HepG2 (cell line): ENCODE results near the gene KRT79. TPM values are rescaled to one million over a fixed set of nuclear protein-coding genes. Genes with fewer than 3 reads are reported as not detected.

Source experiments
- ATAC-seq: fragments of 200-7000 bp; cut with Tn5 transposase; 3 replicates; pipeline ENCODE4 v1.9.1; 2020; ENCODE audit warnings: mild to moderate bottlenecking, moderate library complexity
- BruUV-seq: library from RNA; stranded (reverse); fragments of 400-500 nt; replicated peaks from 2 replicates; lab custom pipeline; 2021; lab: Mats Ljungman, UMichigan
- CTCF ChIA-PET: fragments of 300-600 bp; formaldehyde crosslinking; extraction: SDS; loops from one replicate; lab custom pipeline; 2021; ENCODE audit warnings: low total read pairs, inconsistent platforms, low intra/inter-chr PET ratio; lab: Yijun Ruan, JAX
- POLR2A ChIA-PET: fragments of 350-600 bp; sonication (Branson Sonifier 250); formaldehyde crosslinking; loops from one replicate; lab custom pipeline; 2020; ENCODE audit warnings: antibody characterized with exemption, inconsistent platforms; lab: Yijun Ruan, JAX
- DNase-seq: peaks from one replicate; pipeline ENCODE4 v3.0.0-alpha.2; 2015; ENCODE audit warnings: low spot score
- FAIRE-seq: peaks from 3 replicates; lab custom pipeline; 2011; peaks lifted over from hg19 to GRCh38; lab: Jason Lieb, UNC
- H2AFZ ChIP-seq: one replicate; pipeline ENCODE4 v1.6.1; 2011; ENCODE audit warnings: low read length, inconsistent platforms
- H3K27ac ChIP-seq: fragments of 300-600 bp; 3 replicates; pipeline ENCODE4 v1.8.0; 2011; ENCODE audit warnings: mixed run types, mild to moderate bottlenecking, mixed read lengths, low read length, inconsistent platforms; ENCODE audit not compliant: insufficient read depth; ENCODE audit errors: extremely low read length
- H3K27me3 ChIP-seq, 2 experiments: fragments of 200-600 bp in 1 of 2; 2 replicates in 1 of 2; 3 replicates in 1 of 2; pipeline versions ENCODE4 v1.6.0 to v1.8.0; 2011; ENCODE audit warnings: low read length in 2 of 2, mild to moderate bottlenecking in 2 of 2, moderate library complexity in 2 of 2, inconsistent platforms in 1 of 2; ENCODE audit not compliant: insufficient read depth in 2 of 2, control insufficient read depth in 1 of 2
- H3K36me3 ChIP-seq, 2 experiments: fragments of 200-600 bp in 1 of 2; replicated peaks in 1 of 2; 2 replicates in 1 of 2; 3 replicates in 1 of 2; pipeline versions ENCODE4 v1.5.1 to v1.8.0; 2011; ENCODE audit warnings: low read length in 2 of 2, inconsistent platforms in 1 of 2; ENCODE audit not compliant: insufficient read depth in 2 of 2, control insufficient read depth in 1 of 2
- H3K4me1 ChIP-seq: 2 replicates; pipeline ENCODE4 v1.5.1; 2012; ENCODE audit warnings: low read length, inconsistent platforms; ENCODE audit not compliant: insufficient read depth
- H3K4me2 ChIP-seq: 2 replicates; pipeline ENCODE4 v1.6.0; 2011; ENCODE audit warnings: low read depth, low read length, inconsistent platforms
- H3K4me3 ChIP-seq, 3 experiments: fragments of 200-600 bp in 1 of 3; sonication (generic), shearing (Covaris generic) in 1 of 3; replicated peaks in 1 of 3; 2 replicates each; pipeline ENCODE4 v1.5.1; 2011 to 2016; ENCODE audit warnings: low read length in 3 of 3, inconsistent platforms in 2 of 3, low read depth in 2 of 3, mild to moderate bottlenecking in 2 of 3, control low read depth in 1 of 3, mixed read lengths in 1 of 3; ENCODE audit not compliant: insufficient read depth in 1 of 3
- H3K79me2 ChIP-seq: one replicate; pipeline ENCODE4 v1.6.1; 2011; ENCODE audit warnings: low read length, inconsistent platforms; ENCODE audit not compliant: insufficient read depth
- H3K9ac ChIP-seq: 2 replicates; pipeline ENCODE4 v1.6.0; 2011; ENCODE audit warnings: mild to moderate bottlenecking, low read depth, low read length, inconsistent platforms; ENCODE audit not compliant: insufficient read depth
- H3K9me3 ChIP-seq: 2 replicates; pipeline ENCODE4 v1.5.1; 2012; ENCODE audit warnings: mild to moderate bottlenecking, low read length
- H4K20me1 ChIP-seq: 2 replicates; pipeline ENCODE4 v1.6.0; 2011; ENCODE audit warnings: inconsistent platforms, mild to moderate bottlenecking, low read length, moderate library complexity; ENCODE audit not compliant: insufficient read depth
- AGO2 ChIP-seq: fragments of 200-400 bp; formaldehyde crosslinking; optimal IDR thresholded peaks from 2 replicates; pipeline ENCODE3; 2017; ENCODE audit warnings: mild to moderate bottlenecking, low read depth, low read length, moderate library complexity
- AHR ChIP-seq: IDR thresholded peaks from 2 replicates; pipeline ENCODE4 v1.6.1; 2018; ENCODE audit warnings: missing genetic modification reagents, missing compliant biosample characterization
- CENPT ChIP-seq: sonication (generic); formaldehyde crosslinking; IDR thresholded peaks from 2 replicates; pipeline ENCODE4 v1.8.0; 2022; ENCODE audit warnings: low read depth, mild to moderate bottlenecking, moderate library complexity, missing genetic modification reagents
- ETV5 ChIP-seq: IDR thresholded peaks from 2 replicates; pipeline ENCODE4 v1.6.1; 2018; ENCODE audit warnings: missing biosample characterization, missing genetic modification reagents, inconsistent platforms, borderline replicate concordance
- GABPA ChIP-seq, 2 experiments: IDR thresholded peaks; 2 replicates each; pipeline ENCODE4 v1.6.1; 2011 to 2016; ENCODE audit warnings: low read depth in 2 of 2, low read length in 1 of 2, missing biosample characterization in 1 of 2, missing genetic modification characterization in 1 of 2
- MEIS1 ChIP-seq: sonication (generic); formaldehyde crosslinking; IDR thresholded peaks from 2 replicates; pipeline ENCODE4 v1.9.0; 2021; ENCODE audit warnings: mild to moderate bottlenecking, missing genetic modification reagents, moderate library complexity, borderline replicate concordance
- MEIS2 ChIP-seq: sonication (generic); formaldehyde crosslinking; IDR thresholded peaks from 2 replicates; pipeline ENCODE4 v1.9.0; 2021; ENCODE audit warnings: mild to moderate bottlenecking, missing genetic modification reagents
- NR2F2 ChIP-seq: IDR thresholded peaks from 2 replicates; pipeline ENCODE4 v1.6.1; 2012; ENCODE audit warnings: low read depth, inconsistent platforms, borderline replicate concordance
- PHF8 ChIP-seq: sonication (generic); formaldehyde crosslinking; IDR thresholded peaks from 2 replicates; pipeline ENCODE4 v1.5.0; 2020; ENCODE audit warnings: missing genetic modification reagents
- SMYD3 ChIP-seq: sonication (generic); formaldehyde crosslinking; IDR thresholded peaks from 2 replicates; pipeline ENCODE4 v1.8.1; 2023; ENCODE audit warnings: mild to moderate bottlenecking, missing genetic modification reagents
- SNRNP70 ChIP-seq: fragments of 200-400 bp; formaldehyde crosslinking; IDR thresholded peaks from 2 replicates; pipeline ENCODE4 v1.6.1; 2017; ENCODE audit warnings: mild to moderate bottlenecking, low read depth, low read length, moderate library complexity
- ZFX ChIP-seq: sonication (generic); formaldehyde crosslinking; IDR thresholded peaks from 2 replicates; pipeline ENCODE4 v1.4.0; 2020; ENCODE audit warnings: mild to moderate bottlenecking, low read depth, missing genetic modification reagents, moderate library complexity
- ZNF12 ChIP-seq: sonication (generic); formaldehyde crosslinking; IDR thresholded peaks from 2 replicates; pipeline ENCODE4 v1.5.0; 2020; ENCODE audit warnings: missing genetic modification reagents
- ZNF180 ChIP-seq: sonication (generic); formaldehyde crosslinking; IDR thresholded peaks from 2 replicates; pipeline ENCODE4 v1.4.0; 2020; ENCODE audit warnings: low read depth, missing genetic modification reagents, borderline replicate concordance
- ZNF263 ChIP-seq: sonication (generic); formaldehyde crosslinking; IDR thresholded peaks from 2 replicates; pipeline ENCODE4 v1.4.0; 2020; ENCODE audit warnings: missing genetic modification reagents
- ZNF343 ChIP-seq: sonication (generic); formaldehyde crosslinking; IDR thresholded peaks from 2 replicates; pipeline ENCODE4 v1.4.0; 2020; ENCODE audit warnings: mild to moderate bottlenecking, missing genetic modification reagents
- ZUFSP ChIP-seq: sonication (generic); formaldehyde crosslinking; IDR thresholded peaks from 2 replicates; pipeline ENCODE4 v1.9.0; 2021; ENCODE audit warnings: missing genetic modification reagents, mild to moderate bottlenecking, borderline replicate concordance
- WGBS: methylation state at CpG from one replicate; pipeline ENCODE4 v1.1.6; 2017; ENCODE audit warnings: low lambda C conversion rate; 5-methylcytosine and 5-hydroxymethylcytosine counted together
- in situ Hi-C: cut with HindIII; loops from 2 replicates; pipeline ENCODE4 v1.10.0; 2017; ENCODE audit warnings: low pct_unique_long_range_greater_than_20kb; ENCODE audit not compliant: extremely low pct_ligation_motif_present
- intact Hi-C: fragments of 100-400 bp; cut with micrococcal nuclease; formaldehyde crosslinking; loops from one replicate; pipeline ENCODE4 v1.10.0; 2022; ENCODE audit not compliant: unreplicated experiment
- polyA plus RNA-seq, 8 experiments: library from polyadenylated mRNA; depleted of rRNA in 3 of 8; stranded (reverse) in 7 of 8; unstranded in 1 of 8; fragments of >200 nt; fragmentation: Illumina TruSeq in 4 of 8; extraction: Trizol in 4 of 8; gene quantifications; 2 replicates each; pipeline versions ENCODE4 v1.2.1 to v1.2.3, GENCODE V29; 2011 to 2016; ENCODE audit warnings: low read depth in 4 of 8, missing spikeins in 1 of 8, mixed read lengths in 1 of 8; ENCODE audit not compliant: insufficient read depth in 1 of 8
- total RNA-seq, 5 experiments: library from RNA; depleted of rRNA; stranded (reverse); fragments of >200 nt; fragmentation: Illumina TruSeq; extraction: Trizol; gene quantifications; 2 replicates each; pipeline ENCODE4 v1.2.3, GENCODE V29; 2016; ENCODE audit warnings: low read depth in 1 of 5
- TF ChIP-seq, protein P1 (sequence below): sonication (generic); formaldehyde crosslinking; IDR thresholded peaks from 2 replicates; pipeline ENCODE4 v1.4.0; 2020; ENCODE audit warnings: mild to moderate bottlenecking, missing genetic modification reagents

The KRT79 gene
- total and polyA plus RNA-seq, 2 of the 13 experiments (the other 11 are each of a cell fraction or from before 2014, with no cell fraction given): 0.09 TPM; not detected in 1

GRCh38 chr12:52818887-52819420 lies 15.2 kb downstream of the KRT79 start:
- DNase-seq (no peak), ATAC-seq (no peak), FAIRE-seq (no peak)
- WGBS: 2% methylated on average over 7 of the region's 7 CpGs
- Histone ChIP-seq H3K27me3 (peaks cover 5 to 53% of the 10 kb centered on the region in 2 experiments; a peak in 4 of 5 replicates), H3K79me2 (no peaks in the 10 kb centered on the region), H3K4me3 (no peak overlapping the region), H4K20me1 (no peaks in the 10 kb centered on the region), H3K9me3 (no peaks in the 10 kb centered on the region), H3K9ac (no peak overlapping the region), H3K4me2 (no peak overlapping the region), H3K36me3 (no peaks in the 10 kb centered on the region), H3K4me1 (no peaks in the 10 kb centered on the region), H2AFZ (no peak overlapping the region), H3K27ac (no peak overlapping the region)
- intact Hi-C loops (no loop called here), in situ Hi-C loops (no loop called here)
- BruUV-seq: no TSS peak
- POLR2A ChIA-PET: no interaction called here
- CTCF ChIA-PET: no interaction called here
- TF ChIP-seq ZFX (no peak), ZNF343 (CRISPR knock-in tag) (no peak), ZNF12 (CRISPR knock-in tag) (no peak), MEIS2 (CRISPR knock-in tag) (no peak), ZNF263 (no peak), AHR (no peak), AGO2 (no peak), GABPA (IDR thresholded peaks at IDR 0.05; ENCODE audit: low read depth, low read length) (no peak), GABPA (CRISPR knock-in tag; IDR thresholded peaks at IDR 0.05; ENCODE audit: low read depth) (no peak), PHF8 (CRISPR knock-in tag) (no peak), SNRNP70 (no peak), MEIS1 (CRISPR knock-in tag) (no peak), CENPT (CRISPR knock-in tag) (no peak), ZNF180 (no peak), NR2F2 (no peak), ETV5 (CRISPR knock-in tag) (no peak), ZUFSP (CRISPR knock-in tag) (no peak), SMYD3 (CRISPR knock-in tag) (no peak)
- TF ChIP-seq, protein P1, sequence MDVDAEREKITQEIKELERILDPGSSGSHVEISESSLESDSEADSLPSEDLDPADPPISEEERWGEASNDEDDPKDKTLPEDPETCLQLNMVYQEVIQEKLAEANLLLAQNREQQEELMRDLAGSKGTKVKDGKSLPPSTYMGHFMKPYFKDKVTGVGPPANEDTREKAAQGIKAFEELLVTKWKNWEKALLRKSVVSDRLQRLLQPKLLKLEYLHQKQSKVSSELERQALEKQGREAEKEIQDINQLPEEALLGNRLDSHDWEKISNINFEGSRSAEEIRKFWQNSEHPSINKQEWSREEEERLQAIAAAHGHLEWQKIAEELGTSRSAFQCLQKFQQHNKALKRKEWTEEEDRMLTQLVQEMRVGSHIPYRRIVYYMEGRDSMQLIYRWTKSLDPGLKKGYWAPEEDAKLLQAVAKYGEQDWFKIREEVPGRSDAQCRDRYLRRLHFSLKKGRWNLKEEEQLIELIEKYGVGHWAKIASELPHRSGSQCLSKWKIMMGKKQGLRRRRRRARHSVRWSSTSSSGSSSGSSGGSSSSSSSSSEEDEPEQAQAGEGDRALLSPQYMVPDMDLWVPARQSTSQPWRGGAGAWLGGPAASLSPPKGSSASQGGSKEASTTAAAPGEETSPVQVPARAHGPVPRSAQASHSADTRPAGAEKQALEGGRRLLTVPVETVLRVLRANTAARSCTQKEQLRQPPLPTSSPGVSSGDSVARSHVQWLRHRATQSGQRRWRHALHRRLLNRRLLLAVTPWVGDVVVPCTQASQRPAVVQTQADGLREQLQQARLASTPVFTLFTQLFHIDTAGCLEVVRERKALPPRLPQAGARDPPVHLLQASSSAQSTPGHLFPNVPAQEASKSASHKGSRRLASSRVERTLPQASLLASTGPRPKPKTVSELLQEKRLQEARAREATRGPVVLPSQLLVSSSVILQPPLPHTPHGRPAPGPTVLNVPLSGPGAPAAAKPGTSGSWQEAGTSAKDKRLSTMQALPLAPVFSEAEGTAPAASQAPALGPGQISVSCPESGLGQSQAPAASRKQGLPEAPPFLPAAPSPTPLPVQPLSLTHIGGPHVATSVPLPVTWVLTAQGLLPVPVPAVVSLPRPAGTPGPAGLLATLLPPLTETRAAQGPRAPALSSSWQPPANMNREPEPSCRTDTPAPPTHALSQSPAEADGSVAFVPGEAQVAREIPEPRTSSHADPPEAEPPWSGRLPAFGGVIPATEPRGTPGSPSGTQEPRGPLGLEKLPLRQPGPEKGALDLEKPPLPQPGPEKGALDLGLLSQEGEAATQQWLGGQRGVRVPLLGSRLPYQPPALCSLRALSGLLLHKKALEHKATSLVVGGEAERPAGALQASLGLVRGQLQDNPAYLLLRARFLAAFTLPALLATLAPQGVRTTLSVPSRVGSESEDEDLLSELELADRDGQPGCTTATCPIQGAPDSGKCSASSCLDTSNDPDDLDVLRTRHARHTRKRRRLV (CRISPR knock-in tag): no peak
